ENCODE measurements around the gene BFAR. TPM values are rescaled to one million over a fixed set of nuclear protein-coding genes. Genes with fewer than 3 reads are reported as not detected.

The BFAR gene
- polyA plus RNA-seq, 2 of the 4 experiments (the other 2 are of a cell fraction) = 74.8 to 93.3 TPM

Small RNAs within 50 kb of the gene (small RNA-seq; reads per million reads assigned to genes)
- 0 reads per million in 6 experiments for gene RN7SL274P
- 0 reads per million in 6 experiments for gene RNU7-125P

Other genes starting within 250 kb of the BFAR start
- 58.6 and 86.7 TPM in 2 replicates for gene PARN, start 2.7 kb upstream of the BFAR start, polyA plus RNA-seq (2011; rRNA removed)
- gene PARN, start 2.7 kb upstream of the BFAR start, polyA plus RNA-seq (2017; fragmentation: RNase III; extraction: RNeasy Plus Mini Kit Qiagen cat#74134 plus additional on column Dnase treatment) = 40.0 to 41.6 TPM (median 40.8 TPM) in 3 replicates
- gene PLA2G10, start 61.4 kb downstream of the BFAR start, polyA plus RNA-seq (2011; rRNA removed) = 0.37 and 0.52 TPM in 2 replicates
- 0.37 to 0.70 TPM (median 0.38 TPM) in 3 replicates for gene PLA2G10, start 61.4 kb downstream of the BFAR start, polyA plus RNA-seq (2017; fragmentation: RNase III; extraction: RNeasy Plus Mini Kit Qiagen cat#74134 plus additional on column Dnase treatment)
- gene NPIPA3, start 70.5 kb downstream of the BFAR start, polyA plus RNA-seq (2011; rRNA removed) = 1.3 and 2.5 TPM in 2 replicates
- 0.94 to 2.2 TPM (median 1.3 TPM) in 3 replicates for gene NPIPA3, start 70.5 kb downstream of the BFAR start, polyA plus RNA-seq (2017; fragmentation: RNase III; extraction: RNeasy Plus Mini Kit Qiagen cat#74134 plus additional on column Dnase treatment)
- 0.85 and 1.8 TPM in 2 replicates for gene NPIPA2, start 109.6 kb downstream of the BFAR start, polyA plus RNA-seq (2011; rRNA removed)
- gene NPIPA2, start 109.6 kb downstream of the BFAR start, polyA plus RNA-seq (2017; fragmentation: RNase III; extraction: RNeasy Plus Mini Kit Qiagen cat#74134 plus additional on column Dnase treatment) = 1.1 to 3.7 TPM (median 2.3 TPM) in 3 replicates
- 107 and 134 TPM in 2 replicates for gene NOMO1, start 200.8 kb downstream of the BFAR start, polyA plus RNA-seq (2011; rRNA removed)
- gene NOMO1, start 200.8 kb downstream of the BFAR start, polyA plus RNA-seq (2017; fragmentation: RNase III; extraction: RNeasy Plus Mini Kit Qiagen cat#74134 plus additional on column Dnase treatment) = 84.3 to 90.4 TPM (median 88.5 TPM) in 3 replicates

Data from A549 (cell line).